ENCODE data around the gene AATF. TPM values are rescaled to one million over a fixed set of nuclear protein-coding genes. Genes with fewer than 3 reads are reported as not detected.
"Not testable (repeated sequence)": the region's sequence is repeated elsewhere in the genome, so short reads cannot be mapped to it uniquely, and the experiment has no call there.

Gene AATF
- total RNA-seq, 1 experiment from 2014 or later: 87.6 TPM

DNA sequence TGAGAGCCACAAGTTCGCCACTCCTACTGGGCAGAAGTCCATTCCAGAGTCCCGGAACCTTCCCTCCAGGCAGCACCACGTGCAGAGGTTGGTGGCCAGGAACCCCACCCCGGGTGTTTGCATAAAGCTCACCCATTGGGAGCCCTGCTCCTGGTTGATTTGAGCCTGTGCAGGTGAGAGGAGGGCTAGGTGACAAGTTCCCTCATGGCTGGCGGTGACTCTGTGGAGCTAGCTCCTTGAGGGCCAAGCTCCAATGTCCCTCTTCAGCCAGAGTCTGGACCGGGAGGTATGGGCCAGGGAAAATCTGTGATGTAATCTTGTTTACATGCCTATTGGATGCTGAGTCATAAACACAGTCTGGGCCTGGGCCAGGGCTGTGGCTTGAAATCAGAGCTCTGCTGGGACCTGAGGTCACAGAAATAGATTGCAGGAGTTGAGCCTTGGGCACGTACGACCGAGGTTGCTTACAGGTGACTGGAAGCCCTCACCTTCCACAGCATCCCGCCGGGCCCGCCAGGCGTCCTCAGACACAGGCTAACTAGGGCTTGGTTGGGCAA, 118.9 kb downstream of the AATF start:
- Mint-ChIP-seq H3K36me3 (ENCODE audit: insufficient read depth, unreplicated experiment) (no peaks in the 10 kb centered on the region), H3K4me1 (ENCODE audit: low read depth, unreplicated experiment) (peaks cover 13% of the 10 kb centered on the region), H3K27ac (ENCODE audit: unreplicated experiment) (no peak overlapping the region), H3K9me3 (ENCODE audit: unreplicated experiment) (no peaks in the 10 kb centered on the region), H3K4me3 (ENCODE audit: unreplicated experiment) (no peak overlapping the region), H3K27me3 (ENCODE audit: insufficient read depth, unreplicated experiment) (no peaks in the 10 kb centered on the region)
- TF ChIP-seq, protein P1, sequence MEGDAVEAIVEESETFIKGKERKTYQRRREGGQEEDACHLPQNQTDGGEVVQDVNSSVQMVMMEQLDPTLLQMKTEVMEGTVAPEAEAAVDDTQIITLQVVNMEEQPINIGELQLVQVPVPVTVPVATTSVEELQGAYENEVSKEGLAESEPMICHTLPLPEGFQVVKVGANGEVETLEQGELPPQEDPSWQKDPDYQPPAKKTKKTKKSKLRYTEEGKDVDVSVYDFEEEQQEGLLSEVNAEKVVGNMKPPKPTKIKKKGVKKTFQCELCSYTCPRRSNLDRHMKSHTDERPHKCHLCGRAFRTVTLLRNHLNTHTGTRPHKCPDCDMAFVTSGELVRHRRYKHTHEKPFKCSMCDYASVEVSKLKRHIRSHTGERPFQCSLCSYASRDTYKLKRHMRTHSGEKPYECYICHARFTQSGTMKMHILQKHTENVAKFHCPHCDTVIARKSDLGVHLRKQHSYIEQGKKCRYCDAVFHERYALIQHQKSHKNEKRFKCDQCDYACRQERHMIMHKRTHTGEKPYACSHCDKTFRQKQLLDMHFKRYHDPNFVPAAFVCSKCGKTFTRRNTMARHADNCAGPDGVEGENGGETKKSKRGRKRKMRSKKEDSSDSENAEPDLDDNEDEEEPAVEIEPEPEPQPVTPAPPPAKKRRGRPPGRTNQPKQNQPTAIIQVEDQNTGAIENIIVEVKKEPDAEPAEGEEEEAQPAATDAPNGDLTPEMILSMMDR (IDR thresholded peaks at IDR 0.05; ENCODE audit: insufficient read depth in 1 of 2, low read depth in 1 of 2, low read length in 1 of 2, severe bottlenecking in 1 of 2, unreplicated experiment in 1 of 2): no peak
- peak; percentile 23 to 54 for DNase-seq
- ChIA-PET CTCF (interaction anchor here (1.5 kb wide), 1 partner anchor 20 kb away, joined by 5 read pairs; no protein-coding TSS in a partner anchor), POLR2A (no interaction called here)
- Histone ChIP-seq H3K4me1 (peaks cover 8% of the 10 kb centered on the region), H3K27me3 (replicated peaks; ENCODE audit: control insufficient read depth, insufficient read depth, low read length) (no peaks in the 10 kb centered on the region), H3K4me3 (ENCODE audit: low read depth, low read length) (no peak overlapping the region), H3K36me3 (ENCODE audit: control insufficient read depth, insufficient read depth, low read length) (no peaks in the 10 kb centered on the region), H3K9me3 (peaks cover 4% of the 10 kb centered on the region; the same call in 1 of the 2 replicates)
- intact Hi-C loops (cut with micrococcal nuclease; ENCODE audit: unreplicated experiment): no loop called here
- no TSS peak for BruUV-seq (replicated peaks)

DNA sequence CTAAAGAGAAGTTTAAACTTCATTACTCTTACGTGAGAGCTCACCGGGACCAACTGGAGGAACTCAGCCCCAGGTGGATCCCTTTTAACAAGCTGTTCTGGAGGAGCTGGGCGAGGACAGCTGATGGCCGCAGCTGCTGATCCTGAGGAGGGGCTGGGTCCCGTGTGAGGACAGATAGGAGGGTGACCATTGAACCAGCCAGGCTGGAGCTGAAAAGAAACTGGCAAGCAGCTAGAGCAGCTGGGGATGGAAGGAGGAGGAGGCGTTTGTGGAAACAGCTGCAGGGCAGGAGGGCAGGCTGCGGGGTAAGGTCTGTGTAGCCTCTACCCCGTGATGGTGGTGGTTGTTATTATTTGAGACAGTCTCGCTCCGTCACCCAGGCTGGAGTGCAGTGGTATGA, 119.5 kb downstream of the AATF start:
- H3K4me1 Mint-ChIP-seq (ENCODE audit: low read depth, unreplicated experiment): peaks cover 13% of the 10 kb centered on the region
- no peaks in the 10 kb centered on the region for H3K9me3 Mint-ChIP-seq (ENCODE audit: unreplicated experiment)
- Histone ChIP-seq H3K4me3 (ENCODE audit: low read depth, low read length) (no peak overlapping the region), H3K4me1 (peaks cover 8% of the 10 kb centered on the region), H3K27me3 (replicated peaks; ENCODE audit: control insufficient read depth, insufficient read depth, low read length) (no peaks in the 10 kb centered on the region), H3K9me3 (peaks cover 4% of the 10 kb centered on the region; the same call in 1 of the 2 replicates), H3K36me3 (ENCODE audit: control insufficient read depth, insufficient read depth, low read length) (no peaks in the 10 kb centered on the region)
- DNase-seq: no peak
- no peaks in the 10 kb centered on the region for H3K36me3 Mint-ChIP-seq (ENCODE audit: insufficient read depth, unreplicated experiment)
- TF ChIP-seq, protein P1 (IDR thresholded peaks at IDR 0.05; ENCODE audit: insufficient read depth in 1 of 2, low read depth in 1 of 2, low read length in 1 of 2, severe bottlenecking in 1 of 2, unreplicated experiment in 1 of 2): no peak
- no TSS peak for BruUV-seq (replicated peaks)
- ChIA-PET POLR2A (no interaction called here), CTCF (interaction anchor here (1.5 kb wide), 1 partner anchor 20 kb away, joined by 5 read pairs; no protein-coding TSS in a partner anchor)
- no peak overlapping the region for H3K4me3 Mint-ChIP-seq (ENCODE audit: unreplicated experiment)
- intact Hi-C loops (cut with micrococcal nuclease; ENCODE audit: unreplicated experiment): no loop called here
- H3K27me3 Mint-ChIP-seq (ENCODE audit: insufficient read depth, unreplicated experiment): no peaks in the 10 kb centered on the region
- no peak overlapping the region for H3K27ac Mint-ChIP-seq (ENCODE audit: unreplicated experiment)

- Histone ChIP-seq H3K9me3 (peaks cover 4% of the 10 kb centered on the region; the same call in 1 of the 2 replicates), H3K4me1 (peaks cover 8% of the 10 kb centered on the region), H3K4me3 (ENCODE audit: low read depth, low read length) (no peak overlapping the region), H3K27me3 (replicated peaks; ENCODE audit: control insufficient read depth, insufficient read depth, low read length) (no peaks in the 10 kb centered on the region), H3K36me3 (ENCODE audit: control insufficient read depth, insufficient read depth, low read length) (no peaks in the 10 kb centered on the region)
- Mint-ChIP-seq H3K4me3 (ENCODE audit: unreplicated experiment) (no peak overlapping the region), H3K27ac (ENCODE audit: unreplicated experiment) (no peak overlapping the region), H3K27me3 (ENCODE audit: insufficient read depth, unreplicated experiment) (no peaks in the 10 kb centered on the region), H3K9me3 (ENCODE audit: unreplicated experiment) (no peaks in the 10 kb centered on the region), H3K36me3 (ENCODE audit: insufficient read depth, unreplicated experiment) (no peaks in the 10 kb centered on the region), H3K4me1 (ENCODE audit: low read depth, unreplicated experiment) (peaks cover 13% of the 10 kb centered on the region)
- DNase-seq: no peak
- POLR2A ChIA-PET: no interaction called here
- intact Hi-C loops (cut with micrococcal nuclease; ENCODE audit: unreplicated experiment): no loop called here
- no TSS peak for BruUV-seq (replicated peaks)
- CTCF ChIA-PET: no interaction called here
- TF ChIP-seq, protein P1 (IDR thresholded peaks at IDR 0.05; ENCODE audit: insufficient read depth in 1 of 2, low read depth in 1 of 2, low read length in 1 of 2, severe bottlenecking in 1 of 2, unreplicated experiment in 1 of 2): no peak
Measured at GRCh38 chr17:37069087-37069486, 120.3 kb downstream of the AATF start.

- H3K9me3 Mint-ChIP-seq (ENCODE audit: unreplicated experiment); BruUV-seq (replicated peaks); H3K4me3 ChIP-seq (ENCODE audit: low read depth, low read length); H3K27me3 Mint-ChIP-seq (ENCODE audit: insufficient read depth, unreplicated experiment); POLR2A ChIA-PET; H3K4me1 ChIP-seq; H3K27ac Mint-ChIP-seq (ENCODE audit: unreplicated experiment); H3K9me3 ChIP-seq; H3K4me3 Mint-ChIP-seq (ENCODE audit: unreplicated experiment); H3K36me3 Mint-ChIP-seq (ENCODE audit: insufficient read depth, unreplicated experiment); H3K27me3 ChIP-seq (replicated peaks; ENCODE audit: control insufficient read depth, insufficient read depth, low read length); DNase-seq; intact Hi-C loops (cut with micrococcal nuclease; ENCODE audit: unreplicated experiment); H3K4me1 Mint-ChIP-seq (ENCODE audit: low read depth, unreplicated experiment); CTCF ChIA-PET; H3K36me3 ChIP-seq (ENCODE audit: control insufficient read depth, insufficient read depth, low read length): not testable (repeated sequence)
Measured at GRCh38 chr17:37073464-37073863, 124.7 kb downstream of the AATF start.
